ENCODE results near the gene KIF1B. TPM values are rescaled to one million over a fixed set of nuclear protein-coding genes. Genes with fewer than 3 reads are reported as not detected.

The KIF1B gene
- total and polyA plus RNA-seq, 4 donors = 8.4 to 40.9 (median 8.9) TPM

GRCh38 chr1:10398734-10399443 lies 188.5 kb downstream of the KIF1B start, which contains the start of gene PGD:
TSS of gene PGD (plus strand) at chr1:10399064. CDS start at chr1:10399118, 54 bp downstream.
- peak within 1 kb of the TSS in 1 of 2 donors; percentile 52 for H3K9ac ChIP-seq (ENCODE audit: low read depth in 1 of 2, low read length in 2 of 2)
- TF ChIP-seq EGR1 (IDR thresholded peaks at IDR 0.05; ENCODE audit: low read depth in 2 of 2) (peak; percentile 100), ATF3 (IDR thresholded peaks at IDR 0.05) (no peak), RAD21 (IDR thresholded peaks at IDR 0.05) (no peak), FOXA1 (IDR thresholded peaks at IDR 0.05) (peak; percentile 6), YY1 (IDR thresholded peaks at IDR 0.05) (peak; percentile 85), MAX (IDR thresholded peaks at IDR 0.05) (peak; percentile 52), TAF1 (conservative IDR thresholded peaks at IDR 0.05) (peak; percentile 78), RXRA (IDR thresholded peaks at IDR 0.05) (peak; percentile 58 to 64), REST (IDR thresholded peaks at IDR 0.05) (peak; percentile 75), CTCF (IDR thresholded peaks at IDR 0.05; ENCODE audit: low read depth, low read length, missing input control) (no peak), FOXA2 (IDR thresholded peaks at IDR 0.05) (no peak), NR2F2 (IDR thresholded peaks at IDR 0.05) (peak; percentile 21), ZBTB33 (IDR thresholded peaks at IDR 0.05) (no peak), HNF4A (conservative IDR thresholded peaks at IDR 0.05) (peak in 1 of 2 donors; percentile 41), SP1 (IDR thresholded peaks at IDR 0.05) (peak; percentile 98)
- under 1% methylated on average over 76 of the region's 76 CpGs for WGBS
- H3K27me3 ChIP-seq (ENCODE audit: control insufficient read depth in 4 of 4, insufficient read depth in 4 of 4, low read length in 3 of 4) = no peaks in the 10 kb centered on the region
- H3K27ac ChIP-seq (ENCODE audit: low read depth in 1 of 2, low read length in 2 of 2) = peak within 1 kb of the TSS; percentile 77 to 82
- peaks cover 3 to 26% (median 18%) of the 10 kb centered on the region in 4 donors for H3K4me1 ChIP-seq (ENCODE audit: control insufficient read depth in 4 of 4, insufficient read depth in 4 of 4, low read length in 3 of 4)
- DNase-seq (ENCODE audit: low spot score) = peak; percentile 96
- peaks cover 3 to 11% (median 10%) of the 10 kb centered on the region in 4 donors for H3K36me3 ChIP-seq (ENCODE audit: control insufficient read depth in 4 of 4, insufficient read depth in 3 of 4, low read depth in 1 of 4, low read length in 3 of 4)
- H3K9me3 ChIP-seq (ENCODE audit: control insufficient read depth in 4 of 4, low read length in 3 of 4) = no peaks in the 10 kb centered on the region
- peak within 1 kb of the TSS; percentile 84 to 87 (median 85) for H3K4me3 ChIP-seq (ENCODE audit: low read depth in 1 of 3, low read length in 3 of 3)

All from liver (tissue), 9 donors.